GM21515 (cell line): ENCODE data around the gene CNTN4.

Experiments
- ATAC-seq: cut with Tn5 transposase; IDR thresholded peaks from one replicate; pipeline ENCODE4 v1.9.1; 2021; ENCODE audit not compliant: unreplicated experiment

CNTN4 gene

GRCh38 chr3:2377281-2377680, 278.6 kb downstream of the CNTN4 start:
- no peak for ATAC-seq

- ATAC-seq: no peak
Observed at GRCh38 chr3:2390926-2391532, 292.4 kb downstream of the CNTN4 start.

- ATAC-seq: no peak
Observed at GRCh38 chr3:2391896-2392295, 293.2 kb downstream of the CNTN4 start.

GRCh38 chr3:2392981-2393380, 294.3 kb downstream of the CNTN4 start:
- no peak for ATAC-seq

- no peak for ATAC-seq
Observed at GRCh38 chr3:2415083-2415482, 316.4 kb downstream of the CNTN4 start.

- ATAC-seq: no peak
Observed at GRCh38 chr3:2420919-2421318, 322.3 kb downstream of the CNTN4 start.

- no peak for ATAC-seq
Observed at GRCh38 chr3:2423143-2423542, 324.5 kb downstream of the CNTN4 start.

GRCh38 chr3:2441558-2441957, 342.9 kb downstream of the CNTN4 start:
- ATAC-seq: no peak

GRCh38 chr3:2446146-2446545, 347.5 kb downstream of the CNTN4 start:
- no peak for ATAC-seq

- no peak for ATAC-seq
Observed at GRCh38 chr3:2452249-2452648, 353.6 kb downstream of the CNTN4 start.

- ATAC-seq: no peak
Observed at GRCh38 chr3:2454865-2455264, 356.2 kb downstream of the CNTN4 start.

GRCh38 chr3:2456788-2457187, 358.1 kb downstream of the CNTN4 start:
- no peak for ATAC-seq

- ATAC-seq: no peak
Observed at GRCh38 chr3:2458816-2459215, 360.1 kb downstream of the CNTN4 start.

- ATAC-seq: no peak
Observed at GRCh38 chr3:2465842-2466241, 367.2 kb downstream of the CNTN4 start.

- no peak for ATAC-seq
Observed at GRCh38 chr3:2468816-2469215, 370.1 kb downstream of the CNTN4 start.

- no peak for ATAC-seq
Observed at GRCh38 chr3:2476996-2477395, 378.3 kb downstream of the CNTN4 start.

- ATAC-seq: no peak
Observed at GRCh38 chr3:2477620-2478019, 379.0 kb downstream of the CNTN4 start.

- ATAC-seq: no peak
Observed at GRCh38 chr3:2484162-2485026, 385.7 kb downstream of the CNTN4 start.

- ATAC-seq: no peak
Observed at GRCh38 chr3:2485027-2485375, 386.3 kb downstream of the CNTN4 start.

- ATAC-seq: no peak
Observed at GRCh38 chr3:2495746-2496145, 397.1 kb downstream of the CNTN4 start.

GRCh38 chr3:2504912-2505311, 406.2 kb downstream of the CNTN4 start:
- no peak for ATAC-seq

- ATAC-seq: no peak
Observed at GRCh38 chr3:2506776-2507175, 408.1 kb downstream of the CNTN4 start.
